ENCODE results near the gene BAD.

Gene BAD

DNA sequence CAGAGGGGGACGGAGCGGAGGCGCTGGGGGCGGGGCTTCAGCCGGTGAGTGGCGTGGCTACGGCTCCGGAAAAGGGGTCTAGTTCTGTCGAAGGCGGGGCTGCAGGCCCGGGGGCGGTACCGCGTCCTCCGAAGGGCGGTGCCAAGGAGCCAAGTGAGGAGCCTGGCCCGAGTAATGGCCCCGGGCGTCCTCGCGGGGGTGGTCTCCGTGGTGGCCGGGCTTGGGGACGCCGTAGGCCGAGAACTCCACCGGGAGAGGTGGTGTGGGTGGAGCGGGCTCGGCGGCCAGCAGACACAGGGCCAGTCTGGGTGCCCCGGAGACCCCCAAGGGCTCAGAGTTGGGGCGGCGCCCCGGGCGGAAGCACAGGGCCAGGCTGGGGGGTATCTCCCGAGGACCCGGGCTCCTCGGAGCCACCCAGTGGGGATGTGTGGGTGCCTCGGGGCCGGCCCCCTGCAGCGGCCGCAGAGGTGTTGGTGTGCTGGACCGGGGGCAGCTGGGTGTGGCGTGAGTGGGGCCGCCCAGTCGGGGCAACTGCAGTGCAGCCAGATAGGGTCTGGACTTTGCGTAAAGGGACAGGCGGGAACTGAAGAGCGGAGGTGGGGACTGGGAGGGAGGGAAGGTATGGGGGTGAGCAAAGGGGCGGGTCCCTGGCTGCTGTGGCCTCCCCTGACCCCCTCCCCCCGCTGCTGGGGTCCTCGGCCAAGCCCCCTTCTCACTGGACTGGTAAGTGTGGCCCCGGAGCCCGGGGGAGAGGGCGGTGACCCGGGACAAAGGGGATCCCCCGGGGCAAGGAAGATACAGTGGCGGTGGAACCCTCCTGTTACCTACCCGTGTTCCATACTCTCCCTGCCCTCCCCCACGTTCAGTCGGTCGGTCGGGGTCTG lies 42.7 kb downstream of the BAD start:
- TF ChIP-seq, protein P1, sequence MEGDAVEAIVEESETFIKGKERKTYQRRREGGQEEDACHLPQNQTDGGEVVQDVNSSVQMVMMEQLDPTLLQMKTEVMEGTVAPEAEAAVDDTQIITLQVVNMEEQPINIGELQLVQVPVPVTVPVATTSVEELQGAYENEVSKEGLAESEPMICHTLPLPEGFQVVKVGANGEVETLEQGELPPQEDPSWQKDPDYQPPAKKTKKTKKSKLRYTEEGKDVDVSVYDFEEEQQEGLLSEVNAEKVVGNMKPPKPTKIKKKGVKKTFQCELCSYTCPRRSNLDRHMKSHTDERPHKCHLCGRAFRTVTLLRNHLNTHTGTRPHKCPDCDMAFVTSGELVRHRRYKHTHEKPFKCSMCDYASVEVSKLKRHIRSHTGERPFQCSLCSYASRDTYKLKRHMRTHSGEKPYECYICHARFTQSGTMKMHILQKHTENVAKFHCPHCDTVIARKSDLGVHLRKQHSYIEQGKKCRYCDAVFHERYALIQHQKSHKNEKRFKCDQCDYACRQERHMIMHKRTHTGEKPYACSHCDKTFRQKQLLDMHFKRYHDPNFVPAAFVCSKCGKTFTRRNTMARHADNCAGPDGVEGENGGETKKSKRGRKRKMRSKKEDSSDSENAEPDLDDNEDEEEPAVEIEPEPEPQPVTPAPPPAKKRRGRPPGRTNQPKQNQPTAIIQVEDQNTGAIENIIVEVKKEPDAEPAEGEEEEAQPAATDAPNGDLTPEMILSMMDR (IDR thresholded peaks at IDR 0.05; ENCODE audit: low read depth, low read length), result no peak
- DNase-seq (ENCODE audit: extremely low read depth, low read depth), result no peak

DNA sequence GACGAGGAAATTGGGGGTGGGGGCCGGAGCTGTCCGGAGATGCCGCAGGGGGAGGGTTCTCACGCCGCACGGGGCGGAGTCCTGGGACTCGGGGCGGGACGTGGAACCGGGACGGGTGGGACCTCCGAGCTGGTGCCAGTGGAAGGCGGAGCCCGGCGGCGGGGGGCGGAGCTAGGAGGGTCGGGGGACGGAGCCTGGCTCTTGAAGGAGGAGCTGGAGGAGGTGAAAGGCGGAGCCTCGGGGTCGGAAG lies 43.3 kb downstream of the BAD start:
- DNase-seq (ENCODE audit: extremely low read depth, low read depth), result peak; percentile 99
- TF ChIP-seq, protein P1 (IDR thresholded peaks at IDR 0.05; ENCODE audit: low read depth, low read length), result no peak

DNA sequence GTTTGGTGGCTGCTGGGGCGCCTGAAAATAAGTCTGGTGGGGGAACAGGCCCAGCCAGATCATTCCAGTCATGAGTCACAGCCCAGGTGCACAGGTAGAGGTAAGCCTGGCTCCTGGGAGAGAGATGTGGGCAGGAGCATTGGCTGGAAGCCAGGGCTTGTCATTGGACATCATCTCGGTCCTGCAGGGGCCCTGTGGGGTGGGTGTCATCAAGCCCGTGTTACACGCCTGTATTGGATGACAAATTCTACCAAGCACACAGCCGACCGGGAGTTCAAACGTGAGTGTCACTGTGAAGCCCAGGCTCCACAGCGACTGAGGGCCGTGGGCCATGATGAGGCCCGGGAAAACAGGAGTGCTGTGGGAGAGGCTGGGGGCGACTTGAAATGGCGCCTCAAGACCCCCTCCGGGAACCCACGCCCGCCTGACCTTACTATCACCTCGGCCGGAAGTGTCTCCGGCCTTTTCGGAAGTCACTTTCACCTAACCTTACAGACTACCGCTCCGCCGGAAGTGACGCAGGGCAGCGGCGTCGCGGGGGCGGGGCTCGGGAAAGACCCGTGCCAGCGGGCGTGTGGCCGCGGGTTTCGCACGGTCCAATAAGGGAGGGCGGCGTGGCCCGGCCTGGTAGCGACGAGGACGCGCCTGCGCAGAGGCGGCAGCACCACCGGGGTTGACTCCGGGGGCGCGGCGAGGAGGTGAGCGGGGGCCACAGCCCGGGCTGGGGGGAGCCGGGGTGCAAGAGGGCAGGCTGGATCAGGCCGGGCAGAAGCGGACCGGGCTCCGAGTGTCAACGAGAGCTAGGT lies 43.8 kb downstream of the BAD start, which contains the start of gene FKBP2:
Gene FKBP2, plus strand, starts transcription at position 661 of the 806 bp plus-strand sequence. CDS start 1,293 bp downstream, outside the sequence.
- TF ChIP-seq, protein P1 (IDR thresholded peaks at IDR 0.05; ENCODE audit: low read depth, low read length), result no peak
- DNase-seq (ENCODE audit: extremely low read depth, low read depth), result peak; percentile 94

DNA sequence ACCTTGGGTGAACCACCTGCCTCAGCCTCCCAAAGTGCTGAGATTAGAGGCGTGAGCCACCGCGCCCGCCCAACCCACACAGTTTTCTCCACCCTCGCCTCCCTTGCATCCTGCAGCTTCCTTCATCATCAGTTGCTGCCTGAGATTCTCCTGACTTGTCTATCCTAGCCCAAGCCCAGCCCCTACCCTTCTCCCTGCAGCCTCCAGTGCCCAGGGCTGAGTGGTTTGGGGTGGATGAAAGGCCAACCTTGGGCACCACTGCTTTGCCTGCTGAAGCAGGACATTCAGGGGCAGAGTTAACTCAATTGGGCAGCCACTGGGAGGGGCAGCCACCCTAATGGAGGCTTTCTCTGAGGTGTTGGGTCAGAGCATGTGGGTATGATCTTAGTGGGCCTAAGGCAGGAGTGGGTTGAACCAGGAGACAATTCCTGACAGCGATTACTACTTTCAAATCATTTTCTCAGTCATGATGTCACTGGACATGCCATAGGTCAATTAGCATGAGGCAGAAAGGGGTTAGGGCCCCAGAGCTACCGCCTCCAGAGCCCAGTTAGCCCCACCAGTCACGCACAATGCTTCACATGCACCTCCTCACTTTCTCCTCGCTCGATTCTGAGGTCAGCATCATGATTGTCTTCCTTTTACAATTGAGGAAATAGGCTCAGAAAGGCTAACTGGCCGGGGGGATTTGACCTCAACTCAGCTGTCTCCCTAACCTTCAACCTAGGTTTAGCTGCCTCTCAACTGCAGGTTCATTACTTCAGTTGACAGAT lies 44.6 kb downstream of the BAD start:
- DNase-seq (ENCODE audit: extremely low read depth, low read depth), result no peak
- TF ChIP-seq, protein P1 (IDR thresholded peaks at IDR 0.05; ENCODE audit: low read depth, low read length), result no peak

DNA sequence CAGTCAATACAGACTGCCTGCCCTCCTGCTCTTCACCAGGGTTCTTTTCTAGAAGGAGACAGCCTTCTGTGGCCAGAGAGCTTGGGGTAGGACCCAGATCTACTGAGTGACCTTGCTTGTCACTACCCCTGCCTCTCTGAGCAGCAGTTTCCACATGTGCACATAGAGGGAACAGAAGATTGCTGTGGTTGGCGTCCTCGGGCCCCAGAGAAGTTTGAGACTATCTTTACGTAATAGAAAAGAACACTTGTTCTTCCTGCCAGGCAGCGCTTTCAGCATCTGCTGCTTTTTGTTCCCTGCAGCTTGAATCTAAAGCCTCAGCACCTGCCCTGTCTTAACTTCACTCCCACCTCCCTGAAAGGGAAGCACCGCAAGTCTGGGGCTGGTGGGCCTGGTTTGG lies 45.5 kb downstream of the BAD start:
- DNase-seq (ENCODE audit: extremely low read depth, low read depth), result no peak
- TF ChIP-seq, protein P1 (IDR thresholded peaks at IDR 0.05; ENCODE audit: low read depth, low read length), result no peak

DNA sequence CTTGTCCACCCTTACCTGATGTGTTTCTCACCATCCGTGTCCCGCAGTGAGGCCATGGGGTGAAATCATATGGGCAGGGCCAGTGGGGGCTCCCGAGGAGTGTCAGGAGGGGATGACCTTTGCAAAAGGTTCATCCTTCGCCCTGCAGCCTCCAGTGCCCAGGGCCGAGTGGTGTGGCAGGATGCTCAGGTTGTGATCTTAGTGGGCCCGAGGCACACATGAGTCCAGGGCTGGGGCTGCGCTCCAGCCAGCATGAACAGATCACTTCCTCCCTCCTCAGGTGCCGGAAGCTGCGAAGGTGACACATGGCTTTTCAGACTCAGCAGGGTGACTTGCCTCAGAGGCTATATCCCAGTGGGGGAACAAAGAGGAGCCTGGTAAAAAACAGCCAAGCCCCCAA lies 46.4 kb downstream of the BAD start:
- TF ChIP-seq, protein P1 (IDR thresholded peaks at IDR 0.05; ENCODE audit: low read depth, low read length), result no peak
- no peak for DNase-seq (ENCODE audit: extremely low read depth, low read depth)
